ENCODE measurements around the gene VASP.
"Not testable (repeated sequence)": the region's sequence is repeated elsewhere in the genome, so short reads cannot be mapped to it uniquely, and the experiment has no call there.

The VASP gene

DNA sequence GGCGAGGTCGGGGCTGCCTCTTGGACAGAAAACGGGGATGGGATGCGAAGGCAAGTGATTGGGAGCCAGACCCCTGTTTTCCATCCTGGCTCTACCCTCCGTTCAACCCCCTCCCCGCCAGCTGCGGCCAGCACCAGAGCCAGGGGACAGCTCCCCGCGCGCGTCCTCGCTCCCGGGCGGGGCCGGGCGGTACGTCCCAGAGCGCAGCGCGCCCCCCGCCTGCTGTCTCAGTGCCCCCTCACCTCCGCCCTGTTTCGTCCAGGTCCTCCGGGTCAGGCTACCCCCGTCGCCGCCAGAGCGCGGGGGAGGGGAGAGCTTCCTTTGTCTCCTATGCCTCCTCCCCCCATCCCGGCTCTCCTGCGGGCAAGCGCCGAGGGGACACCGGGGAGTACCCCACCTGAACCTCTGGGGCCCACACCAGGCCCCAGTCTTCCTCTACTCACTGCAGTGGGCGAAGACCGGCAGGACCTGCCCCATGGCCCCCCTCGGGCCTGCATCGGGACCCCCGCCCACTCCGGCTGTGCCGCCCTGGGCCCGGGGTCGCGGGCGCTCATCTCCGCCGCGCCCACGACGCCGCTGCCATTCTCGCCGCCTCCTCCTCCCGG is 10.8 kb upstream of the VASP start:
- no peak for DNase-seq (ENCODE audit: low spot score)

DNA sequence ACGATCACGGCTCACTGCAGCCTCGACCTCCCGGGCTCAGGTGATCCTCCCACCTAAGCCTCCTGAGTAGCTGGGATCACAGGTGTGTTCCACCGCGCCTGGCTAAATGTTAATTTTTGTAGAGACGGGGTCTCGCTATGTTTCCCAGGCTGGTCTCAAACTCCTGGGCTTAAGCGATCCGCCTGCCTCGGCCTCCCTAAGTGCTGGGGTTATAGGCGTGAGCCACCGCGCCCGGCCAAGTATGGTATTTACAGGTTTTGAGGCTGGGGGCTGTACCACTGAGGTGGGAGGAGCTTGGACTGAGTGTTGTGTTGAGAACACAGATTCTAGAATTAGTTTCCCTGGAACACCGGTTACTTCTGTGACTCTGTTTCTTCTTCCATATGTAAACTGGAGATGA is 9.5 kb upstream of the VASP start:
- DNase-seq (ENCODE audit: low spot score) = no peak

GRCh38 chr19:45498411-45499195 is 8.7 kb upstream of the VASP start, which contains the start of gene PPM1N:
TSS of gene PPM1N (plus strand) at chr19:45498443. CDS start at chr19:45498473, 30 bp downstream.
- DNase-seq (ENCODE audit: low spot score) = no peak

GRCh38 chr19:45499196-45500180 is 7.8 kb upstream of the VASP start:
- DNase-seq (ENCODE audit: low spot score) = no peak

GRCh38 chr19:45500918-45501729 is 6.2 kb upstream of the VASP start:
- DNase-seq (ENCODE audit: low spot score) = no peak

GRCh38 chr19:45501730-45502014 is 5.6 kb upstream of the VASP start:
- DNase-seq (ENCODE audit: low spot score) = no peak

GRCh38 chr19:45502111-45502510 is 5.2 kb upstream of the VASP start:
- no peak for DNase-seq (ENCODE audit: low spot score)

GRCh38 chr19:45503909-45504308 is 3.4 kb upstream of the VASP start:
- DNase-seq (ENCODE audit: low spot score) = no peak

DNA sequence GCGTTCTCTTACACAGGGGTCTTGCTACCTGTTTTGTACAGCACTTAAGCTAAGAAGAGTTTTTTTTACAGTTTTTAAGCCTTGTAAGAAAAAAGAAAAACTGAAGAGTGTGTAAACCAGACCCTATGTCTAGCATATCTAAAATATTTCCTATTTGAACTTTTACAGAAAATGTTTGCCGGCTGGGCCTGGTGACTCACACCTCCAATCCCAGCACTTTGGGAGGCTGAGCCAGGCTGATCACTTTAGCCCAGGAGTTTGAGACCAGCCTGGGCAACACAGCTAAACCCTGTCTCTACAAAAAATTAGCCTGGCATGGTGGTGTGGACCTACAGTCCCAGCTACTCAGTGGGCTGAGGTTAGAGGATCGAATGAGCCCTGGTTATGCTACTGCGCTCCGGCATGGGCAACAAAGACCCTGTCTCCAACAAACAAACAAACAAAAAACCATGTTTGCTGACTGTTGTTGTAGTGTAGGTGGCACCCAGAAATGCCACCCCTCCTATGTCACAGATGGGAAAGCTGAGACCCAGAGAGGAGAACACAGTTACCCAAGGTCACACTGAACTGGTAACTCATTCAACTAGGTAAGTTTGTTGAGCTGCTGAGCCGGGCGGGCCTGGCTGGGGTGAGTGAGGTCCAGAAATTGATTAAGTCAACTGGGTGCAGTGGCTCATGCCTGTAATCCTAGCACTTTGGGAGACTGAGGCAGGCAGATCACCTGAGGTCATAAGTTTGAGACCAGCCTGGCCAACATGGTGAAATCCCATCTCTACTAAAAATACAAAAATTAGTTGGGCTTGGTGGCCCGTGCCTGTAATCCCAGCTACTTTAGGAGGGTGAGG is 1.9 kb upstream of the VASP start:
- no peak for DNase-seq (ENCODE audit: low spot score)

DNA sequence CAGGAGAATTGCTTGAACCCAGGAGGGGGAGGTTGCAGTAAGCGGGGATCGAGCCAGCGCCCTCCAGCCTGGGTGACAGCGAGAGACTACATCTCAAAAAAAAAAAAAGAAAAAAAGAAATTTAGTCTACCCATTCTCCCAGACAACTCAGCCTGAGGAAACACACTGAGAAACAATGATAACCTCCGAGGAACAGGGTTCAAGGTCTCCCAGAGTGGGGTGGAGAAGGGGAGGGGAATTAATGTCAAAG is 1.4 kb upstream of the VASP start:
- no peak for DNase-seq (ENCODE audit: low spot score)

GRCh38 chr19:45506246-45506988 is 862 bp upstream of the VASP start:
- peak; percentile 94 for DNase-seq (ENCODE audit: low spot score)

GRCh38 chr19:45507872-45508416 is 665 bp downstream of the VASP start:
- DNase-seq (ENCODE audit: low spot score) = no peak

GRCh38 chr19:45508417-45508860 is 1.2 kb downstream of the VASP start:
- no peak for DNase-seq (ENCODE audit: low spot score)

DNA sequence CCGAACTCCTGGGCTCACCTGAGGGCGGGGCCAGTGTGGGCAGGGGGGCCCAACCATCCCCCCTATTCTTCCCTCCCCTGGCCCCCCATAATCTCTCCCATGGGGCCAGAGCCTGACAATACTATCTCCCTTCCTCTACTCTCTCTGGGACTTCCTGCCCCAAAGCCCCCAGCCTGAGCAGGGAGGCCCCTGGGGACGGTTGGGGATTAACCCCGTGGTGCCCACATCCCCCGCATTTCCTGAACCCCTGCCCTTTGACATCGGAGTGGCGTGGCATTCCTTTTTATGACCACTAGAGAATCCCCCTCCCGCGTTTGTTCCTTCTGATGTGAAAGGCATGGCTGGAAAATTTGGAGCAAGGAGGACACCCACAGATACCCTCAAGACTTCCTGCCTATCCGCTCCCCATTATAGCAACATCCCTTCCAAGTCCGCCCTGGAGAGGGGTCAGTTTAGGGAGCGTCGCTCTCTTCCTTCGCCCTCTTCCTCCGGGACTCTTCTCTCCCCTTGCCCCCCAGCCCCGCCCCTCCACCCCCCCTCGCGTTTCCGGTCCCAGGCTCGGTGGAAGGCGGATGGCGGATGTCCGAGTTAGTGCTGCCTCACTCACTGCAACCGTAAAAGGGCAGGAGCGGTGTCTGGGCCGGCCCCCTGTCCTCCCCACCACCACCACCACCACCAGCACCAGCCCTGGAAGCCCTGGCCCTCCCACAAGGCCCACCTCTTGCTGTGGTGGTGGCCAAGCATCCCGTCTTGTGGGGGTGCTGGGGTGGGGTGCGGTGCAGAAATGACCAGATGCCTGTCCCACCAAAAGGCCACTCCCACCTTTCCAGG is 1.8 kb downstream of the VASP start:
- DNase-seq (ENCODE audit: low spot score) = peak; percentile 42

GRCh38 chr19:45509692-45510015 is 2.4 kb downstream of the VASP start:
- DNase-seq (ENCODE audit: low spot score) = no peak

DNA sequence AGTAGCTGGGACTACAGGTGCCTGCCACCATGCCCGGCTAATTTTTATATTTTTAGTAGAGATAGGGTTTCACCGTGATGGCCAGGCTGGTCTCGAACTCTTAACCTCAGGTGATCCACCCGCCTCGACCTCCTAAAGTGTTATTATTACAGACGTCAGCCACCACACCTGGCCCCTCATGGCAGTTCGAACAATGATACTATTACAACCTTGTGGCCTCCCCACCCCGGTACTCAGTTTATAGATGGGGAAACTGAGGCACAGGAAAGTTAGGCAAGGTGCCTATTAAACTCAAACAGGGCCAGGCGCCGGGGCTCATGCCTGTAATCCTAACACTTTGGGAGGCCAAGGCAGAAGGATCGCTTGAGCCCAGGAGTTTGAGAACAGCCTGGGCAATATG is 3.1 kb downstream of the VASP start:
- DNase-seq (ENCODE audit: low spot score) = not testable (repeated sequence)

GRCh38 chr19:45511074-45511473 is 3.8 kb downstream of the VASP start:
- DNase-seq (ENCODE audit: low spot score) = no peak

- DNase-seq (ENCODE audit: low spot score) = no peak
Measured at GRCh38 chr19:45512881-45513483, 5.7 kb downstream of the VASP start.
